GM12865 (cell line): Measurements from ENCODE around the gene PAX8.

ENCODE experiments used
- DNase-seq: peaks from one replicate; pipeline ENCODE4 v3.0.0; 2010; ENCODE audit warnings: low read depth
- H3K4me3 ChIP-seq: 2 replicates; pipeline ENCODE4 v1.5.1; 2011; ENCODE audit warnings: mild to moderate bottlenecking, low read depth, low read length, control low read depth
- CTCF ChIP-seq: IDR thresholded peaks from 2 replicates; pipeline ENCODE4 v1.5.1; 2011; ENCODE audit warnings: low read length, control low read depth, low read depth, inconsistent platforms; ENCODE audit not compliant: insufficient read depth; ENCODE audit errors: missing control alignments

The PAX8 gene

GRCh38 chr2:113231064-113231463 lies 47.7 kb downstream of the PAX8 start:
- H3K4me3 ChIP-seq: no peak overlapping the region
- no peak for TF ChIP-seq CTCF
- no peak for DNase-seq

- DNase-seq: no peak
- no peak for TF ChIP-seq CTCF
- H3K4me3 ChIP-seq: no peak overlapping the region
These were observed 48.2 kb downstream of the PAX8 start for GRCh38 chr2:113230531-113230930.

GRCh38 chr2:113229795-113230194 lies 48.9 kb downstream of the PAX8 start:
- no peak for DNase-seq
- no peak overlapping the region for H3K4me3 ChIP-seq
- TF ChIP-seq CTCF: no peak

- no peak for DNase-seq
- no peak overlapping the region for H3K4me3 ChIP-seq
- no peak for TF ChIP-seq CTCF
These were observed 49.6 kb downstream of the PAX8 start for GRCh38 chr2:113228991-113229716.

GRCh38 chr2:113228351-113228750 lies 50.4 kb downstream of the PAX8 start:
- TF ChIP-seq CTCF: no peak
- no peak overlapping the region for H3K4me3 ChIP-seq
- no peak for DNase-seq

- no peak for DNase-seq
- no peak for TF ChIP-seq CTCF
- H3K4me3 ChIP-seq: no peak overlapping the region
These were observed 51.0 kb downstream of the PAX8 start for GRCh38 chr2:113227698-113228097.

- DNase-seq: no peak
- H3K4me3 ChIP-seq: no peak overlapping the region
- TF ChIP-seq CTCF: no peak
These were observed 51.4 kb downstream of the PAX8 start for GRCh38 chr2:113227290-113227689.
